Measurements from ENCODE around the gene LRP11.
A peak's percentile ranks its signal among the peaks of the same experiment; 100 is the strongest.
"Not testable (repeated sequence)": the region's sequence is repeated elsewhere in the genome, so short reads cannot be mapped to it uniquely, and the experiment has no call there.

LRP11 gene

DNA sequence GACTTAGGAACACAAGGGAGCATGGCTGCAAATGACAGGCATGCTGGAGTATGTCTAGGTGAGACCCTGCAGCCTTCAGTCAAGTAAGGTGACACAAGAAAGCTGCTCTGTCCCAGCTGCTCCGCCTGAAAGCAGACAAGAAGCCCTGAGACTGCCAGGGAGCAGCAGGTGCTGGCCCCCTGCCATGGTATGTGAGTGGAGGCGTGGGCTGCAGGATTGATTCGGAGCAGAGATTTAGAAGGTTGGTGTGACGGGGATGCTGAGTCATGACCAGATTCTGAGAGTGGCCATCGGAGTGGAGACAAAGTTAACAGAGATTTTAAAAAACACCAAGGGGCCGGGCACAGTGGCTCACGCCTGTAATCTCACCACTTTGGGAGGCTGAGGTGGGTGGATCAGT, 17.8 kb downstream of the LRP11 start:
- no peak for DNase-seq

DNA sequence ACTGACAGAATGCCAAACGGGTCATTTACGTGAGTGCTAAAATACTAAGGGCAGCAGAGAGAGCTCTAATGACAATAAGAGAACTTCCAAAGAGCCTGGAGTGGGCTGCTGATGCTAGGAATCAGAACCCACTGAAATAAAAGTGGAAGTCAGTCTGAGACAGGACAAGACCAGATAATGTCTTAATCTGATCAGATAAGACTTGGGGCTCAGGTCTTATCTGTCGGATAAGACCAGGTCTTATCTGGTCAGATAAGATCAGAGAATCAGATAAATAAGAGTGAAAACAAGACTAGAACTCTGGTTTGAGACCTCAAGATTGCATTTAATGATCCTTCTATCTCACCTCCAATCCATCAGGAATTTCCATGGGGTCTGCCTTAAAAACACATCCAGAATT, 18.6 kb downstream of the LRP11 start:
- DNase-seq, result no peak

DNA sequence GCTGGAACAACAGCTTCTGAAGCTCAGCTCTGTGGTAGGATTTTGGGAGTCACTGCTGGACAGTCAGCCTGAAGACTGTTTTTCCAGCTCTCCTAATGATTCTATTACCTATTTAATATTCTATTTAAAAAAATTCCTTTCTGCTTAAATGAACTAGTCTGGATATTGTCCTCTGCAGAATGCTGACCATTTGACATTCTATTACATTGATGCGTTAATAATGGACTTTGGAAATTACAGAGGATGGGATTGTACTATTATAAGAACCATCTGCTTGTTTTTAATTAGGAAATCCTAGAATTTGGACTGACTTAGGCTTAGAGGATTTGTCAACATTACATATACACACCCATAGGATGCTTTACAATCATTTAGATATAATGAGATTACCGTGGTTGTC, 19.7 kb downstream of the LRP11 start:
- DNase-seq, result no peak

DNA sequence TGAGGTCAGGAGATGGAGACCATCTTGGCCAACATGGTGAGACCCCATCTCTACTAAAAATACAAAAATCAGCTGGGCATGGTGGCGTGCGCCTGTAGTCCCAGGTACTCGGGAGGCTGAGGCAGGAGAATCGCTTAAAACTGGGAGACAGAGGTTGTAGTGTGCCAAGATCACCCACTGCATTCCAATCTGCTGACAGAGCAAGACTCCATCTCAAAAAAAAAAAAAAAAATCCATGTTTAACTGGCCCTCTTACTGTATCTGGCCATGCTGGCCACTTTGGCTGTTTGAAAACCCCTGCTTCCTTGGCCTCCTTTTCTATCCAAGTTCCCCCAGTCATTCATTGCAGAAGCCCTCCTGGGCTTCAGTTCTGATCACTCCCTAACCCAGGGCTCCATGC, 20.1 kb downstream of the LRP11 start:
- DNase-seq, result not testable (repeated sequence)

DNA sequence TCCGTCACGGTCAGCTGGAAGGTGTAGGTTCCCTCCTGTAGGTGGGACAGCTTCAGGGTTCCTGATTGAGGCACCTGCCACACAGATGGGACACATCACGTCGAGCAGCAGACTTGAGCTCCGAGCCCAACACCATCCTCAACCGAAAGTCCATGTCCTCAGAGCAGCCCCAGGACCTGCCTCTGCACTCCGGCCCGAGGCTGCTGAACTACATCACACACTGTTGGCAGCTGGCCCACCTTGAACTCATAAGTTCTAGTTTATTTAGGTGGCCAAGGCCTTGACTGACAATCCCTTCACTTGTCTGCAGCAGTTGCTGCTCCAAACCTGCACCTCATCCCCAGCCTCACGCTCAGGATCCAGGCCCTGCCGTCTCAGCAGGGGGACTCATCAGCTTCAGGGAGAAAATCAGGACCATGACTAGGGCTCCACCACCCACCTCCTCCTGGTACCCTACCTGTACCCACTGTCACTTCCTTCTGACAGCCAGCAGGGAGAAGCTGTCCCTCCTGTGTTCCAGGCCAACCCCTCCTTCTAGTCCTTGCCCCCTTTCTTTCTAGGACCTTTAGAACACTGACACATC, 21.0 kb downstream of the LRP11 start:
- DNase-seq, result no peak

DNA sequence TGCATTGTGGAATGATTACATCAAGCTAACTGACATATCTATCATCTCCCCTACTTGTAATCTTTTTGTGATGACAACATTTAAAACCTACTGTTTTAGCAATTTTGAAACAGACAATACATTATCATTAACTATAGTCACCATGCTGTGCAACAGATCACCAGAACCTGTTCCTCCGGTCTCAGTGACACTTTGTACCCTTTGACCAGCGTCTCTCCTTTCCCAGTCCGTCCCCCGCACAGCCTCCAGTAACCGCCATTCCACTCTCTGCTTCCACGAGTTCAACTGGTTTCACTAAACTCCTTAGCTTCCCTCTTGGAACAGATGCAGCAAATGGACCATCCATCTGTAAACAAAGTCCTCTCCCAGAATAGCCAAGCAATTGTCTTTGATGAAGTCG, 21.8 kb downstream of the LRP11 start:
- DNase-seq, result no peak

DNA sequence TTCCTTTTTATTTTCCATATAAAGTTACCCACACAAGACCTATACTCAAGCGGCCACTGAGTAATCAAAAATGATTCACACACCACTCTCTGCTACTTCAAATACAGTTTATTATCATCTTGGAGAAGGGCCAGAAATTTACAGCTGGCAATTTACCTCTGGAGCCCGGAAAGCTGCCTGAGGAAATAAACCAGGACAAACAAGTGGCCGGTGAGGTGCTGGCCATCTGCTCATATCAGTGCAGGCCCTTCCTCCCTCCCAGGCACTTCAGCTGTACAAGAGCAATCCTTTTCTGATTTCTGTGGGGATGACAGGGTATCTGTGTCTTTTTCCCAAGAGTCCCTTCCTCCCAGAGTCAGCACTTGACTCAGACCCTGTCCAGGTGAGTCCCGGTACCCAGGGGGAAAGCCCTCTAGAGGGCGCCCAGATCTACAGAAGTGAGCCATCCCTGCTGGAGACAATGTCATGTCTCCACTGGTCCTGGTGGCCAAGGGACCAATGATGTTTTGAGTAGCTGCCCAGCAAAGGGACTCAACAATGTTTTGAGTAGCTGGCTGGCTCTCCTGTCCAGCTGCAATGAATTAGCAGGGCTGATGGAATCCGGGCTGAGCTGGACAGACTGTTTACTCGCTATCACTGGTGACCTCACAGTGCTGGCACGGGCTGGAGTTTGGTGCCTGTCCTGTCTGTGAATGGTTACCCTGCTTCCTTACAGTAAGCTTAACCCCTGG, 23.6 kb downstream of the LRP11 start:
- DNase-seq, result peak in 2 of 6 experiments; percentile 5 to 10

DNA sequence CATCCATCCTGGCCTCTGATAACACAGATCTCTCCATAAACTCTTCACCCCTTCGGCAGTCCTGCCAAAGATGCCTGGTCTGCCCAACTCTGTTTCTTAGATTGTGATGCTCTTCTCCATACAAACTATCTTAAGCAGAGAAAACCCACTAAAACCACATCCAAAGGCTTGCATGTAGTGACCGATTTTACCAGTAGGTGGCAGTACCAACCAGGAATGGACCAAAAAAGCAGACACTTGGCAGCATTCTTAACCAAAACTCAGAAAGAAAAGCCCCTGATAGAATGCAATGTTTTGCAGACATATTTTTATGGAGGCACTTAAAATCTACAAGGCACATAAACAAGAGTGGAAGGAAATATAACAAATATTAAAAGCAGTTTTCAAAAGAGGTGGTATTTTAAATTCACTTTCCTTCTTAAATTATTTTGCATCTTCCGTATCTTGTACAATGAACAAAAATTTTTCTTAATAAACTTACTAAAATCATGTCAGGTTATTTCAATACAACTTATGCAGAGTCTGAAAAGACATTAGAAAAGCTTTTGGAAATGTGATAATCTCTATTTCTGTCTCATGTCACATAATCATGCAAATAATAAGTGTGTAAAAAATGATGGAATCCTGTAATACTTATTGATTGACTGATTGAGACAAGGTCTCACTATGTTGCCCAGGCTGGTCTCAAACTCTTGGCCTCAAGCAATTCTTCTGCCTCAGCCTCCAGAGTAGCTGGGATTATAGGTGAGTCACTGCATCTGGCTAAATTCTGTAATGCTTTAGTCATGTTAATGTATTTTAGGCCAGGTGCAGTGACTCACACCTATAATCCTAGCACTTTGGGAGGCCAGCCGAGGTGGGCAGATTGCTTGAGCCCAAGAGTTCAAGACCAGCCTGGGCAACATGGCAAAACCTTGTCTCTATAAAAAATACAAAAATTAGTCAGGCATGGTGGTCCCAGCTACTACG, 29.4 kb downstream of the LRP11 start:
- peak; percentile 45 to 86 (median 54) for DNase-seq

DNA sequence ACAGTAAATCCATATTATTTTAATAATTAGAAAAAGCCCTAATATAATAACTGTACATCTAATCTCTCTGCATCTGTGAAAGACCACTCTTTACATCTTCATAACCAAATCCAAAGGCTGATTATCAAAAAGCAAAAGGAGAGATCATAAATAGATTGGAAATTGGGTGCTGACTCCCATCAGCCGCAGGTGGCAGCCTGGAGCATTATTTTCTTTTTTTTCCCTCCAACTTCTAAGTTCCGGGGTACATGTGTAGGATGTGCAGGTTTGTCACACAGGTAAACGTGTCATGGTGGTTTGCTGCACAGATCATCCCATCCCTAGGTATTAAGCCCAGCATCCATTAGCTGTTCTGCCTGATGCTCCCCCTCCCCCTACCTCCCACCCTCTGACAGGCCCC, 30.5 kb downstream of the LRP11 start:
- DNase-seq, result no peak

DNA sequence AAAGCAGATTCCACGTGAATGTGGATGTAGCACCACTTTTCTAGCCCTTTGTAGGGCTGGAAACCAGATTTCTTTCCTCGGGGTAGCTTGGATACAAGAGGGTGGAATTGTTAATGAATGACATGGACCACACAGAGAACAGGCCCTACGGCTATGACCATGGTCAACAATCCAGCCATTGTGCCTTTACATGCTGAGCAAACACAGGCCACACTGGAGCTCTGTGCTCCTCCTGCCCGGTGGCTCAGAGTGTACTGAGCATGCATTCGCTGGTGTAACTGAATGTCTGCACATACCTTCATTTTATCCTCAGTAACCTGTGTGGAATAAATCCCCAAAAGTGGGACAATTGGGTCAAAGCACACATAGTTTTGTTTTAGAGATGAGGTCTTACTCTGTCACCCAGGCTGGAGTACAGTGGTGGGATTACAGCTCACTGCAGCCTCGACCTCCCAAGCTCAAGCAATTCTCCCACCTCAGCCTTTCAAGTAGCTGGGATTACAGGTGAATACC, 32.8 kb downstream of the LRP11 start:
- no peak for DNase-seq

DNA sequence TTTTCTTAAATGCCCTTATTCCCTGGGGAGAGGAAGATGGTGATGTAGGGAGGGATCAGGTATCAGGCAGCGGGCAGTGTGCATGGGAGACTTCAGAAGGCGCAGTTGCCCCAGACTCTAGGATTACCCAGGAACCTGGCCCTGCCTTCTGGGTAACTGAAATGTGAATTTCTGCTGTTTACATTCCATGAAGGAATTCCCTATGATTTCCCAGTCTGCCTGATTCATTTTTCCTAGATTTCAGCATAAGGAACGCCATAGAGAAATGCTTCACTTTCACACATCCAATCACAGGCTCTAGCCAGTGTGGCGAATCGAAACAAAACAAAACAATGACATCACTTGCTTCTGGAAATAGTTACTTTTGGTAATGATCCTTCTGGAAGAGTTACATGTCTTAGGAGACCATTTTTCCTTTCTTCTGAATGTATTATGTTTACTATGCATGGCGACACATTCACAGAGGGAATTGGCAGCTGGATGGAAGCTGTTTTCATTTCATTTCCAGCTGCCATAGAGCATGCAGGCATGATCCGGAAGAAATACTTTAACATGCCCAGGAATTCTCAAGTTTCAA, 33.3 kb downstream of the LRP11 start:
- no peak for DNase-seq

DNA sequence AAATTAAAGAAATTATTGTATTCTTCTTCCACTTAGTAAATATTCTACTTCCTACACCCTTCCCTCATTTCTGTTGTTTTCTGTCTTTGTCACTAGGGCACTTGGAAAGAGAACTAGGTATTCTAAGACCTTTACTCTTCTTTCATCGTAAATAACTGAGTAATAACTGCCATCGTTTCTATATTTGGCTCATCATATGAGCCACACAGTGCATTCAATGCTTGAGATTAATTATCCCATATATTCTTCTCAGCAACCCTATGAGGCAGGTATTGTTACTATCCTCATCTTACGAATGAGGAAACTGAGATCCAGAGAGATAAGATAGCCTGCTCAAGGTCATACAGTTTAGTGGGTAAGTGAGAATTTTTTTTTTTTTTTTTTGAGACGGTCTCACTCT, 38.9 kb downstream of the LRP11 start:
- no peak for DNase-seq

DNA sequence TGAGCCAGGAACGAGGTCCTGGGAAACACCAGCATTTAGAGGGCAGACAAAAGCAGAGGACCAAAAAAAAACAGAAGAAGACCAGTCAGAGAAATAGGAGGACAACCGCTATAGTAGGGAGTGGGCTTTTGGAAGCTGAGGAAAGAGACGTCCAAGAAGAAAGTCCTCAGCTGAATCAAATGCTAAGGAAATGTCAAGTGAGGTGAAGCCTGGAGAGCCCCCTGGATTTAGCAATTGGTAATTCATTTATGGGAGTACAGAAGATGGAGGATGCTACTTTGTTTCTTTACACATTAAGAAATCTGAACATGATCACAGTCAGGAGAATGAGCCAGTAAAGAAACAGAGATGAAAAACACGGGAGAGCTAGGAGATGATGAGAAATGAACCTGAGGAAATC, 41.1 kb downstream of the LRP11 start:
- no peak for DNase-seq

DNA sequence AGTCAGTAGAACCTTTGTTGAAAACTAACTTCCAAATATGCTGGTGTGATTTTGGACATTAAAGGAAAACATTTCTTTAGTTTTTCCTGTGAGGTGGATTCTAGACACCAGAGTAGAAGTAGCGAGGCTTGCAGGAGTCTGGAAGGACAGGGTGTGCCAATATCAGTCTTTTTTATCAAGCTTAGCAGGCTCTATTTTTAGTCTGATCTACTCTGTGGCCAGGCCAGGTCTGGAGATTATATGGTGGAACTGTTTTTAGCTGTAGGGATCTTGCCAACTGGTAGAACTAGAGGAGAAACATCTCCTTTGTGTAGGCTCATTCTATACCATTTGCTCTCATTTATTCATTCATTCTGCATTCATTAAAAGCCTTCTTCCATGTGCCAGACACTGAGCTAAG, 42.7 kb downstream of the LRP11 start:
- DNase-seq, result no peak

DNA sequence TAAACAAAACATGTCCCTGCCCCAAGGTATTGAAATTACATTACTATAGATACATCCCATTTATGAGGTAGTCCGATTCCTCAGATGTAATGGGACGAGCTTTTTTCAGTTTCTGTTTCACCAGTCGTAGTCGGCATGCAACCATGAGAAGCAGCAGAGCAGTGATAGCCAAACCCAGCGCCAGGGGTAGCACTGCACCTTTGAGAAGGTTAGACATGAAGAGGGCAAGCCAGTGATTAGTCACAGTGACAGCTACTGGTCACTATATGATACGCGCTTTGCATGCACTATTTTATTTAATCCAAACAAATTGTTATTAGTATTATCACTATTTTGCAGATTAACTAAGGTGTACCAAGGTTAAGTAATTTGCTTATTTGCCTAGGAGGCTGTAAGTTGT, 43.7 kb downstream of the LRP11 start:
- DNase-seq, result no peak

DNA sequence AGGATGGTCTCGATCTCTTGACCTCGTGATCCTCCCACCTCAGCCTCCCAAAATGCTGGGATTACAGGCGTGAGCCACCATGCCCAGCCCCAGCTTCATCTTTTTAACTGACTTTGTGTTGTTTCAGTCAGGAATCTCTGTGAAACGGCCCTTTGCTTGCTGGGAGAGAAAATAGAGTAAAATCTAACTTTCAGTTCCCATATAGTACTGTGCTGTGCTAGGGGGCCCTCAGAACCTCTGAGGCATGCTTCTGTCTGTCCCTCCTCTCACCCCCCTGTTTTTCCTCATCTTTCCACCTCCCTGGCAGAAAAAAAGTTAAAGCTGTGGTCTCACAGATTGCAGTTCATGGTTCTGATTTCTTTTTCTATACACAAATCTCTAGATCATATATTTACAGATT, 48.4 kb downstream of the LRP11 start:
- DNase-seq, result no peak

DNA sequence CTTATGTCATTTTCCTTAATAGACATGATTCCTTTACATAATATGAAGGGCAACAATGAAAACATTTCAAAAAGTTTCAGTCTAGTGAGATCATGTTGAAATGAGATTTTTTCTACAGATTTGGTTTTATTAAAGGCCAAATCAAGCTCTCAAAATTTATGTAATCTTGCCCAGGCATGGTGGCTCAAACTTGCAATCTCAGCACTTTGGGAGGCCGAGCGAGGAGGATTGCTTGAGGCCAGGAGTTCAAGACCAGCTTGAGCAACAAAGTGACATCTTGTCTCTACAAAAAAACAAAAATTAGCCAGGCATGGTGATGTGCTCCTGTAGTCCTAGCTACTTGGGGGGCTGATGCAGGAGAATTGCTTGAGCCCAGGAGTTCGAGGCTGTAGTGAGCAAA, 50.8 kb downstream of the LRP11 start:
- DNase-seq, result no peak

DNA sequence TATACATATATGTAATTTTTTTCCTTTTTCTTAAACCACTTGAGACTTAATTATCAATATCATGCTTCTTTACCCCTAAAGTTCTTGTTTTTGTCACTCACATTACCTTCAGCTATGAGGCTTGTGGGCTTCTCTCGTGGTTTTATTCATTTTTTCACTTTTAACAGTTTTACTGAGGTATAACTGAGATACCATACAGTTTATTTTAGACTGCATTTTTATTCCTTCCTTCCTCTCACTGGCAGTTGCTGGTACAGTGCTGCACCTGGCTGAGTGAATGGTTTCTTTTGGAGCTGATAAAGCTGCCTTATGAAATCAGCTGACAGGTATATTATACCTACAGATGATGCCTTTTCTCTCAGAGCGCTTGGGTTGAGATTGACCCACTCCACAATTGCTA, 54.4 kb downstream of the LRP11 start:
- DNase-seq, result no peak

DNA sequence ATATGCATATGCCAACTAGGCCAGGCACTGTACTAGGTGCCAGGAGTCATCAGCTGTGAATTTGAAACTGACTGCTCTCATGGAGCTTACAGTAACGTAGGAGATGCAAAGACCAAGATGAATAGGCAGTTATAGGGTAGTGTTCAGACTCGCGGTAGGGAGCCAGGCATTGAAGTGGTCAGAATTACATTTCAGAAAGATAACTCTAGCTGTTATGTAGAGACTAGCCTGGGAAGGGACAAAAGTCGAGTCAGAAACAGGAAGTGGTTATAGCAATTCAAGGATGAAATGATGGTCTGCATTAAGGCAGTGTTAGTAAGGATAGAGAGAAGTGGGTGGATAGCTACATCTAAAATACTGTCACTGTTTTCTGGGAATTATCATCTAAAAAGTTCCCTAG, 58.0 kb downstream of the LRP11 start:
- peak in 1 of 6 experiments; percentile 1 for DNase-seq

DNA sequence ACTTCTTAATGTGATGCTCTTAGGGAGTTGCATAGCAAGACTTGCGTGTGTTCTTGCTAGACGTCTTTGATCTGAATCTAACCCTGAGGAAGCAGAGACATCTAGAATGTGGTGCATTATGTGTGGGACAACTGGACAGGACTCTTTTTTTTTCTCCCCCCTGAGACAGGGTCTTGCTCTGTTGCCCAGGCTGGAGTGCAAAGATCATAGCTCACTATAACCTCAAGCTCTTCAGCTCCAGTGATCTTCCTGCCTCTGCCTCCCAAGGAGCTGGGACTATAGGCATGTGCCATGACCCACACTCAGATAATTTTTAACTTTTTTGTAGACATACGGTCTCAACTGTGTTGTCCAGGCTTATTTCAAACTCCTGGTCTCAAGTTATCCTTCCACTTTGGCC, 80.6 kb downstream of the LRP11 start:
- DNase-seq, result no peak

DNA sequence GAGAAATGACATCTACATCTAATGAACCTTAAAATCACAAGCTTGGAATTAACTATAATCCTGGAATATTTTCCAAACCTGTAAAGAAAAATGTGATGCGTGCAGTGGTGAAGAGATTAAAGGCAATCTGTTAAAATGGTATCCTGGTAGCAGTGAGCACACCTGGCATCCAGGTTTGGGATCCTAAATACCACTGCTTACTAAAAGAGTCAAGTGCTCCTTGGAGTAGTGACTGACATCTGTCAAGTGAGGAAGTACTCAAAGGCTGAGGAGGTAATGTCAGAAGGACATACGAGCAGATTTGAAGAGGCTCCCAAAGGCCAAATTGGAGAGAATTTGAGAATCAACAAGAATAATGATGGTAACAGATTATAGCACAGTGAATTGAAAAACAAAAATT, 81.8 kb downstream of the LRP11 start:
- no peak for DNase-seq

DNA sequence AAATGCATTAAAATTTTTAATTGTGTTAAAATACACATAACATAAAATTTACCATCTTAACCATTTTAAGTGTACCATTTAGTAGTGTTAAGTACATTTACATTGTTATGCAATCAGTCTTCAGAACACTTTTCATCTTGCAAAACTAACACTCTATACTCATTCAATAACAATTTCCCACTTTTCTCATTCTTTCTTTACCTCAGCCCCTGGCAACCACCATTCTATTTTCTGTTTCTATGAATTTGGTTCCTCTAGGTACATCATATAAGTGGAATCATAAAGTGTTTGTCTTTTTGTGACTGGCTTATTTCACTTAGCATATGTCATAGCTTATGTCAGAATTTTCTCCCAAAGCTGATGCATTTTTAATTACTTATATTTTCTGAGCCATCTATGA, 82.4 kb downstream of the LRP11 start:
- no peak for DNase-seq

DNA sequence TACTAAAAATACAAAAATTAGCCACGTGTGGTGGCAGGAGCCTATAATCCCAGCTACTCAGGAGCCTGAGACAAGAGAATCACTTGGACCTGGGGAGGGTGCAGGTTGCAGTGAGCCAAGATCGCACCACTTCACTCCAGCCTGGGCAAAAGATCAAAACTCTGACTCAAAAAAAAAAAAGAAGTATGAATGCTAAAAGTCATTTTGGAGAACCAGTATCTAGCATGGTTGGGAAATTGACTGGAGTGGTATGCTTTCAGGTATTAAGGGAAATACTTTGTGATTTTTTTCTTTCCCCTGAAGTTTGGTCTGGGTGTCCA, 84.6 kb downstream of the LRP11 start:
- no peak for DNase-seq

DNA sequence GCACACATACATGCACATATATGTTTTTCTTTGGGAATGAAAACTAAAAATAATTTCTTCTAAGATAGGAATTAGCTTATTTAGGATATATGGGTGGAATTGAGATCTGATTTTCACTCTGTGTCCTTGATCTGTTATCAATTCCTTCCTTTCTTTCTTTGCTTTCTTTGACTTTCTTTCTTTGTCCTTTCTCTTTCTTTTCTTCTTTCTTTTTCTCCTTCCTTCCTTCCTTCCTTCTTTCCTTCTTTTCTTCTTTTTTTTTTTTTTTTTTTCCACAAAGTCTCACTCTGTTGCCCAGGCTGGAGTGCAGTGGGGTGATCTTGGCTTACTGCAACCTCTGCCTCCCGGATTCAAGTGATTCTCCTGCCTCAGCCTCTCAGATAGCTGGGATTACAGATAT, 86.5 kb downstream of the LRP11 start:
- DNase-seq, result no peak

Measured in stimulated activated naive CD4-positive, alpha-beta T cell (primary cell).